K562 (cell line): ENCODE results near the gene IGFL1. TPM values are rescaled to one million over a fixed set of nuclear protein-coding genes. Genes with fewer than 3 reads are reported as not detected.

Experiments
- ARHGAP35 ChIP-seq: fragments of 450-650 bp; IDR thresholded peaks from 2 replicates; pipeline ENCODE4 v1.6.1; 2018; ENCODE audit not compliant: partially characterized antibody
- BCOR ChIP-seq: fragments of 450-650 bp; IDR thresholded peaks from 2 replicates; pipeline ENCODE4 v1.6.1; 2016
- HDAC2 ChIP-seq: fragments of 450-650 bp; IDR thresholded peaks from 2 replicates; pipeline ENCODE4 v1.6.1; 2016; ENCODE audit warnings: mild to moderate bottlenecking
- JUND ChIP-seq, 2 experiments: IDR thresholded peaks; 2 replicates in 1 of 2; 3 replicates in 1 of 2; pipeline ENCODE4 v1.6.1; 2011; ENCODE audit warnings: borderline replicate concordance in 2 of 2, low read depth in 2 of 2, low read length in 2 of 2, improper control_type of control experiment in 1 of 2, missing biosample characterization in 1 of 2, missing genetic modification characterization in 1 of 2, missing genetic modification reagents in 1 of 2
- MYBL2 ChIP-seq, 2 experiments: fragments of 450-650 bp in 1 of 2; sonication (generic) in 1 of 2; formaldehyde crosslinking in 1 of 2; IDR thresholded peaks; 2 replicates each; pipeline versions ENCODE4 v1.6.1 to v1.8.1; 2017 to 2022; ENCODE audit warnings: borderline replicate concordance in 1 of 2, inconsistent platforms in 1 of 2, low read depth in 1 of 2, mild to moderate bottlenecking in 1 of 2, missing genetic modification reagents in 1 of 2, moderate library complexity in 1 of 2
- NR2C1 ChIP-seq, 2 experiments: fragments of 450-650 bp; IDR thresholded peaks; 2 replicates each; pipeline ENCODE4 v1.6.1; 2017; ENCODE audit warnings: mild to moderate bottlenecking in 2 of 2, antibody characterized with exemption in 1 of 2, inconsistent platforms in 1 of 2, missing compliant biosample characterization in 1 of 2, missing genetic modification characterization in 1 of 2
- SAFB ChIP-seq: fragments of 200-400 bp; formaldehyde crosslinking; IDR thresholded peaks from 2 replicates; pipeline ENCODE4 v1.6.1; 2017; ENCODE audit warnings: low read depth, low read length, borderline replicate concordance
- ZNF282 ChIP-seq: sonication (generic); formaldehyde crosslinking; IDR thresholded peaks from 2 replicates; pipeline ENCODE4 v1.8.1; 2023; ENCODE audit warnings: missing genetic modification reagents
- ZNF408 ChIP-seq: fragments of 250-450 bp; sonication (Bioruptor Pico); IDR thresholded peaks from 2 replicates; pipeline ENCODE4 v1.4.0; 2020; ENCODE audit warnings: low read depth, mild to moderate bottlenecking, moderate library complexity
- polyA plus RNA-seq, 8 experiments: library from polyadenylated mRNA; depleted of rRNA in 4 of 8; stranded (reverse) in 5 of 8; unstranded in 3 of 8; fragments of >200 nt; fragmentation: Nextera tagmentation in 2 of 8; fragmentation: Illumina TruSeq in 1 of 8; extraction: Ambion mirVana in 2 of 8; extraction: Trizol in 1 of 8; gene quantifications; 2 replicates each; pipeline versions ENCODE4 v1.2.1 to v1.2.3, GENCODE V29; 2011 to 2014; ENCODE audit warnings: inconsistent platforms in 1 of 8, missing spikeins in 1 of 8
- total RNA-seq, 7 experiments: library from RNA; depleted of rRNA in 6 of 7; stranded (reverse); fragments of >200 nt in 6 of 7; fragmentation: Illumina TruSeq in 2 of 7; extraction: Trizol in 2 of 7; gene quantifications; 2 replicates each; pipeline versions ENCODE4 v1.2.1 to v1.2.3, GENCODE V29; 2011 to 2021; ENCODE audit warnings: low replicate concordance in 1 of 7
- TF ChIP-seq, protein P1 (sequence below): fragments of 250-450 bp; sonication (Bioruptor Pico); IDR thresholded peaks from 2 replicates; pipeline ENCODE4 v1.4.0; 2020; ENCODE audit warnings: mild to moderate bottlenecking
- TF ChIP-seq, protein P2 (sequence below): IDR thresholded peaks from 3 replicates; pipeline ENCODE4 v1.6.1; 2011; ENCODE audit warnings: borderline replicate concordance, mild to moderate bottlenecking; ENCODE audit not compliant: insufficient read length, insufficient read depth
- TF ChIP-seq, protein P3 (sequence below): fragments of 450-650 bp; formaldehyde crosslinking; IDR thresholded peaks from 2 replicates; pipeline ENCODE4 v1.4.0; 2020; ENCODE audit warnings: mild to moderate bottlenecking, moderate library complexity
- TF ChIP-seq, protein P4 (sequence below): fragments of 250-450 bp; sonication (Bioruptor Pico); IDR thresholded peaks from 2 replicates; pipeline ENCODE4 v1.4.0; 2020; ENCODE audit warnings: mild to moderate bottlenecking, moderate library complexity
- TF ChIP-seq, protein P5 (sequence below): fragments of 250-450 bp; sonication (Bioruptor Pico); IDR thresholded peaks from 2 replicates; pipeline ENCODE4 v1.8.0; 2021; ENCODE audit warnings: moderate library complexity, mild to moderate bottlenecking, inconsistent platforms
- TF ChIP-seq, protein P6 (sequence below): sonication (generic); formaldehyde crosslinking; IDR thresholded peaks from 2 replicates; pipeline ENCODE4 v1.9.0; 2022; ENCODE audit warnings: mild to moderate bottlenecking, missing genetic modification reagents

Gene IGFL1
- total and polyA plus RNA-seq, 9 of the 15 experiments (the other 6 are each of a cell fraction or from before 2014, with no cell fraction given): not detected

DNA sequence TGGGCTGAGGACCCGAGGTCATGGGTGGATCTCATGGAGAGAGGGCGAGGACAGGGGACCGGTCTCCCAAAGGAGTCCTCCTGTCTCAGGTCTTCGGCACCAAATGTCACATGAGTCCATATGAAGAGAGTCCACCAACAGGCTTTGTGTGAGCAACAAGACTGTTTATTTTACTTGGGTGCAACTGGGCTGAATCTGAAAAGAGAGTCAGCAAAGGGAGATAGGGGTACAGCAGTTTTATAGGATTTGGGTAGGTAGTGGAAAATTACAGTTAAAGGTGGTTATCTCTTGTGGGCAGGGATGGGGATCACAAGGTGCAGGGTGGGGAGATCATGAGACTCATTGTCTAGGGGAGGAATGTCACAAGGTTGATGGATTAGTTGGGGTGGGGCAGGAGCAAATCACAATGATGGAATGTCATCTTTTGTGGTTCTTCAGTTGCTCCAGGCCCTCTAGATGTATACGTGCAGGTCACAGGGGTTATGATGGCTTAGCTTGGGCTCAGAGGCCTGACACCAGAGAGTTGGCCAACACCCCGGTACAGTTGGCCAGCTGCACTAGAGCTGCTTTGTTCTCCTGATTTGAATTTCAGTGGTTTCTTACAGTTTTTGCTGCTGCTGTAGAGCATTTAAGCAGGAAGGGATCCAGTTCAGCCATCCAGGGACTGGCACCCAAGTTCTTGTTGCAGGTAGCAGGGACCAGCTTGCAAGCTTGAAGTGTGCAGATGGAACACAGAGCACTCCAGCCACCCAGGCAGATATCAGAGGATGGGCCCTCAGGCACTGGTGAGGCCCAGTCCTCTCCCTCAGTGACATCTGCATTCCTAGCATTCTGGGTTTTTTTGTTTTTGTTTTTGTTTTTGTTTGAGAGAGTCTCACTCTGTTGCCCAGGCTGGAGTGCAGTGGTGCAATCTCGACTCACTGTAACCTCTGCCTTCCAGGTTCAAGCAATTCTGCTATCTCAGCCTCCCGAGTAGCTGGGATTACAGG is 26.4 kb upstream of the IGFL1 start (continued):
- TF ChIP-seq, protein P1, sequence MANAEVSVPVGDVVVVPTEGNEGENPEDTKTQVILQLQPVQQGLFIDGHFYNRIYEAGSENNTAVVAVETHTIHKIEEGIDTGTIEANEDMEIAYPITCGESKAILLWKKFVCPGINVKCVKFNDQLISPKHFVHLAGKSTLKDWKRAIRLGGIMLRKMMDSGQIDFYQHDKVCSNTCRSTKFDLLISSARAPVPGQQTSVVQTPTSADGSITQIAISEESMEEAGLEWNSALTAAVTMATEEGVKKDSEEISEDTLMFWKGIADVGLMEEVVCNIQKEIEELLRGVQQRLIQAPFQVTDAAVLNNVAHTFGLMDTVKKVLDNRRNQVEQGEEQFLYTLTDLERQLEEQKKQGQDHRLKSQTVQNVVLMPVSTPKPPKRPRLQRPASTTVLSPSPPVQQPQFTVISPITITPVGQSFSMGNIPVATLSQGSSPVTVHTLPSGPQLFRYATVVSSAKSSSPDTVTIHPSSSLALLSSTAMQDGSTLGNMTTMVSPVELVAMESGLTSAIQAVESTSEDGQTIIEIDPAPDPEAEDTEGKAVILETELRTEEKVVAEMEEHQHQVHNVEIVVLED (CRISPR knock-in tag): peak; percentile 60
- TF ChIP-seq ZNF282 (CRISPR knock-in tag) (no peak), NR2C1 (IDR thresholded peaks at IDR 0.05) (no peak), NR2C1 (tag; IDR thresholded peaks at IDR 0.05) (peak; percentile 75), SAFB (no peak), ARHGAP35 (no peak), MYBL2 (IDR thresholded peaks at IDR 0.05; ENCODE audit: low read depth) (no peak), MYBL2 (CRISPR knock-in tag; IDR thresholded peaks at IDR 0.05; ENCODE audit: borderline replicate concordance) (no peak), JUND (IDR thresholded peaks at IDR 0.05; ENCODE audit: borderline replicate concordance, low read depth, low read length) (no peak), JUND (tag; IDR thresholded peaks at IDR 0.05; ENCODE audit: borderline replicate concordance, low read depth, low read length) (peak; percentile 69; the same call in 2 of the 3 replicates), ZNF408 (CRISPR knock-in tag) (no peak), BCOR (no peak), HDAC2 (peak; percentile 74; the same call in 1 of the 2 replicates)
- TF ChIP-seq, protein P2, sequence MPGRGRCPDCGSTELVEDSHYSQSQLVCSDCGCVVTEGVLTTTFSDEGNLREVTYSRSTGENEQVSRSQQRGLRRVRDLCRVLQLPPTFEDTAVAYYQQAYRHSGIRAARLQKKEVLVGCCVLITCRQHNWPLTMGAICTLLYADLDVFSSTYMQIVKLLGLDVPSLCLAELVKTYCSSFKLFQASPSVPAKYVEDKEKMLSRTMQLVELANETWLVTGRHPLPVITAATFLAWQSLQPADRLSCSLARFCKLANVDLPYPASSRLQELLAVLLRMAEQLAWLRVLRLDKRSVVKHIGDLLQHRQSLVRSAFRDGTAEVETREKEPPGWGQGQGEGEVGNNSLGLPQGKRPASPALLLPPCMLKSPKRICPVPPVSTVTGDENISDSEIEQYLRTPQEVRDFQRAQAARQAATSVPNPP: no peak
- TF ChIP-seq, protein P3, sequence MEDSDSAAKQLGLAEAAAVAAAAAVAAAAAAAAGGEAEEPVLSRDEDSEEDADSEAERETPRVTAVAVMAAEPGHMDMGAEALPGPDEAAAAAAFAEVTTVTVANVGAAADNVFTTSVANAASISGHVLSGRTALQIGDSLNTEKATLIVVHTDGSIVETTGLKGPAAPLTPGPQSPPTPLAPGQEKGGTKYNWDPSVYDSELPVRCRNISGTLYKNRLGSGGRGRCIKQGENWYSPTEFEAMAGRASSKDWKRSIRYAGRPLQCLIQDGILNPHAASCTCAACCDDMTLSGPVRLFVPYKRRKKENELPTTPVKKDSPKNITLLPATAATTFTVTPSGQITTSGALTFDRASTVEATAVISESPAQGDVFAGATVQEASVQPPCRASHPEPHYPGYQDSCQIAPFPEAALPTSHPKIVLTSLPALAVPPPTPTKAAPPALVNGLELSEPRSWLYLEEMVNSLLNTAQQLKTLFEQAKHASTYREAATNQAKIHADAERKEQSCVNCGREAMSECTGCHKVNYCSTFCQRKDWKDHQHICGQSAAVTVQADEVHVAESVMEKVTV (CRISPR knock-in tag): peak; percentile 51; the same call in 1 of the 2 replicates
- TF ChIP-seq, protein P4, sequence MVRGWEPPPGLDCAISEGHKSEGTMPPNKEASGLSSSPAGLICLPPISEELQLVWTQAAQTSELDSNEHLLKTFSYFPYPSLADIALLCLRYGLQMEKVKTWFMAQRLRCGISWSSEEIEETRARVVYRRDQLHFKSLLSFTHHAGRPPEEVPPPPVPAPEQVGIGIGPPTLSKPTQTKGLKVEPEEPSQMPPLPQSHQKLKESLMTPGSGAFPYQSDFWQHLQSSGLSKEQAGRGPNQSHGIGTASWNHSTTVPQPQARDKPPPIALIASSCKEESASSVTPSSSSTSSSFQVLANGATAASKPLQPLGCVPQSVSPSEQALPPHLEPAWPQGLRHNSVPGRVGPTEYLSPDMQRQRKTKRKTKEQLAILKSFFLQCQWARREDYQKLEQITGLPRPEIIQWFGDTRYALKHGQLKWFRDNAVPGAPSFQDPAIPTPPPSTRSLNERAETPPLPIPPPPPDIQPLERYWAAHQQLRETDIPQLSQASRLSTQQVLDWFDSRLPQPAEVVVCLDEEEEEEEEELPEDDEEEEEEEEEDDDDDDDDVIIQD: peak; percentile 66; the same call in 1 of the 2 replicates
- TF ChIP-seq, protein P5, sequence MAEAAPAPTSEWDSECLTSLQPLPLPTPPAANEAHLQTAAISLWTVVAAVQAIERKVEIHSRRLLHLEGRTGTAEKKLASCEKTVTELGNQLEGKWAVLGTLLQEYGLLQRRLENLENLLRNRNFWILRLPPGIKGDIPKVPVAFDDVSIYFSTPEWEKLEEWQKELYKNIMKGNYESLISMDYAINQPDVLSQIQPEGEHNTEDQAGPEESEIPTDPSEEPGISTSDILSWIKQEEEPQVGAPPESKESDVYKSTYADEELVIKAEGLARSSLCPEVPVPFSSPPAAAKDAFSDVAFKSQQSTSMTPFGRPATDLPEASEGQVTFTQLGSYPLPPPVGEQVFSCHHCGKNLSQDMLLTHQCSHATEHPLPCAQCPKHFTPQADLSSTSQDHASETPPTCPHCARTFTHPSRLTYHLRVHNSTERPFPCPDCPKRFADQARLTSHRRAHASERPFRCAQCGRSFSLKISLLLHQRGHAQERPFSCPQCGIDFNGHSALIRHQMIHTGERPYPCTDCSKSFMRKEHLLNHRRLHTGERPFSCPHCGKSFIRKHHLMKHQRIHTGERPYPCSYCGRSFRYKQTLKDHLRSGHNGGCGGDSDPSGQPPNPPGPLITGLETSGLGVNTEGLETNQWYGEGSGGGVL (CRISPR knock-in tag): no peak
- TF ChIP-seq, protein P6, sequence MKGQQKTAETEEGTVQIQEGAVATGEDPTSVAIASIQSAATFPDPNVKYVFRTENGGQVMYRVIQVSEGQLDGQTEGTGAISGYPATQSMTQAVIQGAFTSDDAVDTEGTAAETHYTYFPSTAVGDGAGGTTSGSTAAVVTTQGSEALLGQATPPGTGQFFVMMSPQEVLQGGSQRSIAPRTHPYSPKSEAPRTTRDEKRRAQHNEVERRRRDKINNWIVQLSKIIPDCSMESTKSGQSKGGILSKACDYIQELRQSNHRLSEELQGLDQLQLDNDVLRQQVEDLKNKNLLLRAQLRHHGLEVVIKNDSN (CRISPR knock-in tag): peak; percentile 69
